Measurements from ENCODE around the gene C1orf216.
"Not testable (repeated sequence)": the region's sequence is repeated elsewhere in the genome, so short reads cannot be mapped to it uniquely, and the experiment has no call there.

C1orf216 gene

DNA sequence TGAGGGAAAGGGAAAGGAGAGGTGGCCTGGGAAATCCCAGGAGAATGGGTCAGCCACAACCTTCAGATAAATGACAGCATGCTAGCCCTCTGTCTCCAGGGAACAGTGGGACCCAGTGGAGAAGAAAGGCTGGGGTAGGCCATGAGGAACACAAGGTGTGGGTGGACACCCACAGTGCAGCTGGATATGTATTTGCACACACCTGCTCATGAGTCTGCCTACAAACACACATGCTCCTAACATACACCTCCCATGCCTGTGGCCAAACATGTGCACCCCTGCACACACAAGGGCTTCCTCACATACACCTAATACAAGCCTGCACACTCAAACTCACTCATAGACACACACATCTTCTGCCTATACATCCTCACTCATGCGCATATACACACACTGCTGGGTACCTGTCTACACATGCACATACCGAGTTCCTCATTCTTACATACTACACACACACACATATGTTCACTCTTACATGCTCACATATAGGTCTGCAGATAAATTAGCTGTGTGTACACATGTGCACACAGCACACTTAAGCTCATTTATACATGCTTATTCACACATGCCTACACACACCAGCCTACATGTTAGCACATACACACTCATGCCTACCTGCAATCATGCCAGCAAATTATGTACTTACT lies 3.6 kb downstream of the C1orf216 start:
- H3K36me3 Mint-ChIP-seq = peaks cover 28% of the 10 kb centered on the region
- H3K4me1 Mint-ChIP-seq = peaks cover 46% of the 10 kb centered on the region
- no peaks in the 10 kb centered on the region for H3K9me3 Mint-ChIP-seq
- peak overlapping the region; percentile 3 for H3K27ac Mint-ChIP-seq
- ATAC-seq (no peak), DNase-seq (ENCODE audit: low spot score in 2 of 2) (no peak)
- H3K4me3 Mint-ChIP-seq = peak overlapping the region; percentile 83

DNA sequence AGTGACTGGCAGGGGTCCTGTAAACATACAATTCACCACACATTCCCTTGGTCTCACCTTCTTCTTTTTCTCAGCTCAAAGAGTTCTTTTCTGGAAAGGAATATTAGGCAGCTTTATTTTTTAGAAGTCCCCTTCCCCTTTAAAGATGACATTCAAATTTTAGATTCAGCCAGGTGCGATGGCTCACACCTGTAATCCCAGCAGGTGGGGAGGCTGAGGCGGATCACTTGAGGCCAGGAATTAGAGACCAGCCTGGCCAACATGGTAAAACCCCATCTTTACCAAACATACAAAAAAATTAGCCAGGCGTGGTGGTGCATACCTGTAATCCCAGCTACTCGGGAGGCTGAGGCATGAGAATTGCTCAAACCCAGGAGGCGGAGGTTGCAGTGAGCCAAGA lies 7.6 kb downstream of the C1orf216 start:
- DNase-seq (ENCODE audit: low spot score in 2 of 2); H3K9me3 Mint-ChIP-seq; ATAC-seq; H3K27ac Mint-ChIP-seq; H3K4me3 Mint-ChIP-seq: not testable (repeated sequence)
- H3K36me3 Mint-ChIP-seq = peaks cover 26% of the 10 kb centered on the region
- H3K4me1 Mint-ChIP-seq = peaks cover 40% of the 10 kb centered on the region

DNA sequence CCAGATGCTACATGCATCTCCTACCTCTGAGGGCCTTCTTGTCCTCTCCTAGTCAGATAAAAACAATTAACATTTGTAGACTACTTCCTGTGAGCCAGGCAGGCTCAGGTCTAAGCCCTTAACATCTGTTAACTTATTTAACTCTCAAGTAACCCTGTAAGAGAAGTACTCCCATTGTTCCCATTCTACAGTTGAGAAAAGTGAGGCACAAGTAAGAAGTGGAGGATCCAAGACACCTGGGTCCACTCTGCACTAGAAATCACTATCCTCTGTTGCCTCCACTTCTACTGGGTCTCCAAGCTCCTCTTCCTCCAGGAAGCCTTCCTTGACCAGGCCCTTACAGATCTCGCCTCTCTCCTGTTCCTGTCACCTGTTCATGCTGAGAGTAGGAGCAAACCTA lies 9.7 kb downstream of the C1orf216 start:
- peaks cover 23% of the 10 kb centered on the region for H3K4me1 Mint-ChIP-seq
- no peak overlapping the region for H3K27ac Mint-ChIP-seq
- DNase-seq (ENCODE audit: low spot score in 2 of 2) = no peak
- H3K4me3 Mint-ChIP-seq = peak overlapping the region; percentile 77
- no peak for ATAC-seq
- peaks cover 10% of the 10 kb centered on the region for H3K36me3 Mint-ChIP-seq
- no peaks in the 10 kb centered on the region for H3K9me3 Mint-ChIP-seq

DNA sequence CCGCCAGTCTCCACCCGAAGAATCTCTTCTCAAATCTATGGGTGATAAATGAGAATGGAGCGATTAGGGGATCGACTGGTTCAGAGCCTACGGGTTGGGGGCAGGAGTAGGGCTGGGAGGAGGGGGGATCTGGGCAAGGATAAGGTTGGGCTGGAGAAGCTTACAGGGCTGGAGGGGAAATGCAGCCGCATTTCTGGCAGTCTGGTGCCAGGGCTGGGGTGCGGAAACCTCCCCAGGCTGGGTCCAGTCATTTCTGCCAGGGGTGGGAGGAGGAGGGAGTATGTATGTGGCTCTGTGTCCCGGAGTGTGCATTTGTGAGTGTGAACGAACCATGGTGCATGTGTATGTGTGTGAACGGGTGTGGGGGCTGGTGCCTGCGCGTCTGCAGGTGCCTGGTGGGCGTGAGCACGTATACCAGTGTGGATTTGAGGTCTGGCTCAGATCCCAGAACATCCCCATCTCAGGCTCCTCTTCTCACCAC lies 10.2 kb downstream of the C1orf216 start:
- DNase-seq (ENCODE audit: low spot score in 2 of 2) = no peak
- H3K9me3 Mint-ChIP-seq = no peaks in the 10 kb centered on the region

DNA sequence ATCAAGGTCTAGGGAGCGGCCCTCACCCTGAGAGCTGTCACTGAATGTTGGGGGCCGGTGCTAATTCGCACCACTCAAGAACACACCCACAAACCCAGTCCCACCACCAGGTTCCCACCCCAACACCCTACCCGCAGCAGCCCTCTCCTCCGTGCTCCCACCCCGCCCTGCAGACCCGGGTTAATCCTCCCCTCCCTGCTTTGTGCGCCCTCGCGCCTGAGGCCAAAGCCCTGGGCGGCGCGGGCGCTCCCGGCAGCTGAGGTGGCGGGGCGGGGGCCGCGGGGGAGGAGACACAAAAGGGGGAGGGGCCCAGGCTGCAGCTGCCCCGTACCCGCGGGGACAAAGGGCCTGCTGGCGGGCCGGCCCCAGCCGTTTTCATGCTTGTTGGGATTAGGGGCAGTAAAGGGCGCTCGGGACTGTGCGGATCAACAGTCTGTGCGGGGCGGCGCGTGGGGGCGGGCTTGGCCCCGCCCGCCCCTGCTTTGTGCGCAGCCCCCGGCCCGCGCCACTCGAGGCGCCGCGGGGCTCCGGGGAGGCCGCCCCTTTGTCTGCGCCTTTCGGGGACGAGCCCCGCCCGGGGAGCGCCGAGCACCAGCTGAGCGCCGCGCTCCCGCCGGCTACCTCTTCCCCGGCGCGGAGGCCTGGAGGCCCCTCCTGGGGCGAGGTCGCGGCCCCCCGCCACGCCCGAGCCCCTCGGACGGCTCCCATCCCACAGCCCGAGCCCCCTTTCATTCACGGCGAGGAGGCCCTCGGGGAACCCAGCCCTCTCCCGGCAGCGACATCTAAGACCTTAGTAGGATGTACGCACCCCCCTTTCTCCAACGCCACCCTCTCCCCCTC lies 10.9 kb downstream of the C1orf216 start:
- peak overlapping the region; percentile 77 for H3K4me3 Mint-ChIP-seq
- ATAC-seq (peak; percentile 61), DNase-seq (ENCODE audit: low spot score in 2 of 2) (peak in 1 of 2 donors; percentile 57)
- H3K4me1 Mint-ChIP-seq = peaks cover 23% of the 10 kb centered on the region
- peaks cover 5% of the 10 kb centered on the region for H3K36me3 Mint-ChIP-seq
- no peaks in the 10 kb centered on the region for H3K9me3 Mint-ChIP-seq
- no peak overlapping the region for H3K27ac Mint-ChIP-seq

More for the DNA sequence above, 10.2 kb downstream of the C1orf216 start:
- Mint-ChIP-seq H3K27ac (no peak overlapping the region), H3K4me3 (peak overlapping the region; percentile 77), H3K36me3 (peaks cover 6% of the 10 kb centered on the region), H3K4me1 (peaks cover 23% of the 10 kb centered on the region)
- peak; percentile 71 for ATAC-seq

DNA sequence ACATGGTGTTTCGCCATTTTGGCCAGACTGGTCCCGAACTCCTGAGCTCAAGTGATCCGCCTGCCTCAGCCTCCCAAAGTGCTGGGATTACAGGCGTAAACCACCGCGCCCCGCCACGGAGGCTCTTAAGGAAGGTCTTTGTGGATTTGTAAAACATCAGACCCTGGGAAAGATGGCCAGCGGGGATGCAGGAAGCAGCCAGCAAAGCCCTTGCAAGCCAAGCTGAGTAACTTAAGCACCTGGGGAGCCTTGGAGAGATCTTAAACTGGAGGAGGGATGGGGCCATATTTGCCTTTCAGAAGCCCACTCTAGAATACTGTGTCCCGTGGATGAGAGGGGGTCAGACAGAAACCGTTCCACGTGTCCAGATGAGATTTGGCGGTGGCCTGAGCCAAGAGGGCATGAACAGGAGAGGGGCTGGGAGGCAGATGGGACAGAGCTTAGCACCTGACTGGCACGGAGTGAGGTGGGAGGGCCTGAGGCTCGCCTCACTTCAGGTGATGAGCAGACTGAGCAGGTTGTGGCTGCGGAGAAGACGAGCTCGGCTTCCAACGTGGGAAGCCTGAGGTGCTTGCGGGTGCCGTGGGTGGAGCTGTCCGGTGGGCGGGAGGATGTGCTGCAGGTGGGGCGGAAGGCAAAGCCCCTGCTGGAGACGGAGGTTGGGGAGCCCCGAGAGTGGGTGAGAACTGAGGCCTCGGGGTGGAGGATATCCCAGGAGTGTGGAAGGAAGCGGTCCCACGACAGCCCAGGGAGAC lies 11.7 kb downstream of the C1orf216 start:
- ATAC-seq = peak; percentile 48
- Mint-ChIP-seq H3K27ac (no peak overlapping the region), H3K36me3 (peaks cover 5% of the 10 kb centered on the region), H3K4me1 (peaks cover 23% of the 10 kb centered on the region), H3K9me3 (no peaks in the 10 kb centered on the region), H3K4me3 (peak overlapping the region; percentile 77)
- peak in 1 of 2 donors; percentile 54 for DNase-seq (ENCODE audit: low spot score in 2 of 2)

DNA sequence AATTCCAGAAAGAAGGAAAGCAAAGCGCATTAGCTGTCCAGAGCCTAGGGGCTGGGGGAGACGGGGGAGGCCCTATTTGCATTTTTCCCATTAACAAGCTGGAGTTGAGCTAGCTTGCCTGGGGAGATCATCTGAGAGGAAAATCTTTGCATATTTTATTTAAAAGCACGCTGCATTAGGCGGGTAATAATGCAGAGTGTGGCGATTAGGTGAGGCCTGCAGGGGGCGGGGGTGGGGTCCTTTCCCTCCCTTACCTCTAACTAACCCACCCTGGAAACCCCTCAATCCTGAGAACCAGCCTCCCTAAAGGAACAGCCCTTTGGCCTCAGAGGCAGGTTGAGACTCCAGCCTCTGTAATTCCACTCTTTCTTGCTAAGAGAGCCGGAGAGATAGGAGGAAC lies 16.2 kb downstream of the C1orf216 start:
- Mint-ChIP-seq H3K4me1 (peaks cover 8% of the 10 kb centered on the region), H3K36me3 (peaks cover 5% of the 10 kb centered on the region), H3K27ac (no peak overlapping the region), H3K4me3 (no peak overlapping the region), H3K9me3 (no peaks in the 10 kb centered on the region)
- ATAC-seq (no peak), DNase-seq (ENCODE audit: low spot score in 2 of 2) (no peak)

DNA sequence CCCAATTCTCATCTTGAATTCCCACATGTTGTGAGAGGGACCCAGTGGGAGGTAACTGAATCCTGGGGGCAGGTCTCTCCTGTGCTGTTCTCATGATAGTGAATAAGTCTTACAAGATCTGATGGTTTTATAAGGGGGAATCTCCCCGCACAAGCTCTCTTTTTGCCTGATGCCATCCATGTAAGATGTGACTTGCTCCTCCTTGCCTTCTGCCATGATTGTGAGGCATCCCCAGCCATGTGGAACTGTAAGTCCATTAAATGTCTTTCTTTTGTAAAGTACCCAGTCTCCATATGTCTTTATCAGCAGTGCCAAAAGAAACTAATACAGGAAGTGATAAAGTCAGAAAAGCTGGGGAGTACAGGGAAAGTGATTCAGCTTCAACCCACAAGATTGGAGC lies 19.5 kb downstream of the C1orf216 start:
- not testable (repeated sequence) for DNase-seq (ENCODE audit: low spot score in 2 of 2); ATAC-seq; H3K4me1 Mint-ChIP-seq; H3K4me3 Mint-ChIP-seq; H3K36me3 Mint-ChIP-seq; H3K9me3 Mint-ChIP-seq; H3K27ac Mint-ChIP-seq

DNA sequence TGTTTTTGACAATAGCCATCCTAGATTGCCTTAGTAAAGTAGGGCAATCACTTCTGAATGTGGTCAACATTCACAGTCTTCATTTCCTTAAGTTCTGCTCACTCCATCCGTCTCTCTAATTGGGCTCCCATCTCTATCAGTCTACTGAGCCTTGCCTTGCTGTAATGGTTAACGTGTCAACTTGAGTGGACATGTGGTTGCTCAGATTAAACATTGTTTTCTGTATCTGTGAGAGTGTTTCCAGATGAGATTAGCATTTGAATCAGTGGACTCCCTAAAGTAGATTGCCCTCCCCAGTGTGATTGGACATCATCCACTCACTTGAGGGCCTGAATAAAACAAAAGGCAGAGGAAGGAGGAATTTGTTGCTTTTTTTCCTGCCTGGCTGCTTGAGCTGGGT lies 26.4 kb downstream of the C1orf216 start:
- Mint-ChIP-seq H3K36me3 (no peaks in the 10 kb centered on the region), H3K4me3 (no peak overlapping the region), H3K27ac (no peak overlapping the region), H3K9me3 (no peaks in the 10 kb centered on the region), H3K4me1 (peaks cover 5% of the 10 kb centered on the region)
- ATAC-seq (no peak), DNase-seq (ENCODE audit: low spot score in 2 of 2) (no peak)

DNA sequence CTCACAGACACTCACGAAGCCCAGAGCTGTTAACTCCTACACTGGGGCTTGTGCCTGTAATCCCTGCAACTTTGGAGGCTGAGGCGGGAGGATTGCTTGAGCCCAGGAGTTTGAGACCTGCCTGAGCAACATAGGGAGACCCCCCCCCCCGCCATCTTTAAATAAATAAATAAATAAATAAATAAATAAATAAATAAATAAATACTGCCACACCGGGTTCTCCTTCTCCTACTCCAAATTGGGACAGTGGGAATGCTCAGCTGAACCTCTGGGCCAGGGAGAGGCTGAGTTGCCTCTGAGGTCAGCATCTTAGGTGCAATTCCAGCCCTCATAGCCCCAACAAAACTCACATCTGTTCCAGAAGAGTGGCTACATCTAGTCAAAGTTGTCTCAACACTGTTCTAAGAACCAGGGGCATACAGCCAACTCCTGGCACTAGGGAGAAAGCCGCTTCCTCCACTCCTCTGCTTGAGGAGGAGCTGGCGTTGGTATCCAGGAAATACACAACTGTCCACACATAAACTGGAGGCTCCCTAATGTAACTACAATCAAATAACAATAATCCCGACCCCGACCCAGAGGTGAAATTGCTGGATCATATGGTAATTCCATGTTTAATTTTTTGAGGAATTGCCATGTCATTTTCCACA lies 27.0 kb downstream of the C1orf216 start:
- Mint-ChIP-seq H3K27ac (no peak overlapping the region), H3K9me3 (no peaks in the 10 kb centered on the region), H3K36me3 (no peaks in the 10 kb centered on the region), H3K4me1 (peaks cover 5% of the 10 kb centered on the region), H3K4me3 (no peak overlapping the region)
- ATAC-seq (no peak), DNase-seq (ENCODE audit: low spot score in 2 of 2) (no peak)

DNA sequence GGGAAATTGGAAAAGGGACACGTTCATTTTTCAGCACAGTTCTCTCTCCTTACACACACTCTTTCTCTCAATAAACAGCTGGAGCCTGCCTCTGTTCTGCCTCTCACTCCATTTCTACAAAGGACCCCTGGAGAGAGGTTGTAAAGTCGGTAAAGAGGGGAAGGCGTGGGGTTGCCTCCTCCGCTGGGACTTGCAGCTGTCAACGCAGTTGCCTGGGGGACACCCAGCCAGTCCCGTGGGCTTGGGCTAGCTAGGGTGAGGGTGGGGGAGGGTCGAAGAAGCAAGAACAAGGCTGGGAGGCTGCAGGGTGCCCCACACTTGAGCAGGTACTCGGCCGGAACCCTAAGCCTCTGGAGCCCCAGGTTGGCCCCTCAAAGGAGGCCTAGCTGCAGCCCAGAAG lies 27.6 kb downstream of the C1orf216 start:
- no peak for DNase-seq (ENCODE audit: low spot score in 2 of 2)
- ATAC-seq = no peak

DNA sequence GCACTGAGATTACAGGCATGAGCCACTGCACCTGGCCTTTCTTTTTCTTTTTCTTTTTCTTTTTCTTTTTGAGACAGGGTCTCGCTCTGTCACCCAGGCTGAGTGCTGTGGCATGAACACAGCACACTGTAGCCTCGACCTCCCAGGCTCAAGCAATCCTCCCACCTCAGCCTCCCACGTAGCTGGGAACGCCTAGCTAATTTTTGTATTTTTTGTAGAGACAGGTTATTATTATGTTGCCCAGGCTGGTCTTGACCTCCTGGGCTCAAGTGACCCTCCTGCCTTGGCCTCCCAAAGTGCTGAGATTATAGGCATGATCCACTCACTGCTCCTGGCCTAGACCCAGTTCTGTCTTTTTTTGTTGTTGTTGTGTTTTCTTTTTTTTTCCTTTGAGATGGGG lies 28.6 kb downstream of the C1orf216 start:
- not testable (repeated sequence) for H3K4me1 Mint-ChIP-seq; H3K27ac Mint-ChIP-seq; H3K4me3 Mint-ChIP-seq; ATAC-seq; H3K36me3 Mint-ChIP-seq; H3K9me3 Mint-ChIP-seq; DNase-seq (ENCODE audit: low spot score in 2 of 2)

More for the DNA sequence above, 27.6 kb downstream of the C1orf216 start:
- H3K4me3 Mint-ChIP-seq = no peak overlapping the region
- H3K36me3 Mint-ChIP-seq = no peaks in the 10 kb centered on the region
- no peak overlapping the region for H3K27ac Mint-ChIP-seq
- H3K9me3 Mint-ChIP-seq = no peaks in the 10 kb centered on the region
- H3K4me1 Mint-ChIP-seq = peaks cover 5% of the 10 kb centered on the region

DNA sequence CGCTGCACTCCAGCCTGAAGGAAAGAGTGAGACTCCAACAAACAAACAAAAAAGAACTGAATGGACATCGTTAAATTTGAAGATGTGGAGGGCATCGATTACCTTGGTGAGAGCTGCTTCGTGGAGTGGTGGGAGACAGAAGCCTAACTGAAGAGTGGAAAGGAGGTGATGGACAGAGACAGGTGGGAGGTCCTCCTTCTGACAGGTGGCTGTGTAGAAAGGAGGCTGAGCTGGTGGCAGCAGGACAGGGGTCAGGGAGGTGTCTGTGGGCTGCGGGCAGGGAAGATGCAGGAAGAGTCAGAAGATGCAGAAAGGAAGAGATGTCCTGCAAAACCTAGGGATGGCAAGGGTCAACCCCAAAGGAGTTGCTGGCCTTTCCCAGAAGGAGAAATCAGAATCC lies 30.5 kb downstream of the C1orf216 start:
- DNase-seq (ENCODE audit: low spot score in 2 of 2) (no peak), ATAC-seq (no peak)
- Mint-ChIP-seq H3K9me3 (no peaks in the 10 kb centered on the region), H3K4me1 (peaks cover 5% of the 10 kb centered on the region), H3K27ac (peak overlapping the region; percentile 24), H3K36me3 (no peaks in the 10 kb centered on the region), H3K4me3 (no peak overlapping the region)

DNA sequence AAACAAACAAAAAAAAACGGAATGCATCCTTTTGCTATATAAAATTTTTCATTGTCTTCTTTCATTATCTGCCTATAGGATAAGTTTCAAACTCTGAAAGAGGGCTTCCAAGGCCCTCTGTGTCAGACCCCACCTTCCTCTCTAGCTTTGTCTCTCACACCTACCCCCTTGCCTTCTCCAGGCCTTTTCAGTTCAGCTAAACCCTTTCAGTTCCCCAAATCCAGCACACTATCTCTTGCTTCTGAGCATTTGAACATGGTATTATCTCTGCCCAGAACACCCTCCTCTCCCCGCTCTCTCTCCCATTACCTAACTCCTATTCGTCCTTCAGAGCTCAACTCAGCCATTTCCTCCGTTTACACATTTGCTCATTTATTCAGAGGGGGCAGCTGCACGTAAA lies 35.7 kb downstream of the C1orf216 start:
- Mint-ChIP-seq H3K4me3 (no peak overlapping the region), H3K27ac (no peak overlapping the region), H3K36me3 (no peaks in the 10 kb centered on the region), H3K4me1 (no peaks in the 10 kb centered on the region), H3K9me3 (no peaks in the 10 kb centered on the region)
- DNase-seq (ENCODE audit: low spot score in 2 of 2) (no peak), ATAC-seq (no peak)

DNA sequence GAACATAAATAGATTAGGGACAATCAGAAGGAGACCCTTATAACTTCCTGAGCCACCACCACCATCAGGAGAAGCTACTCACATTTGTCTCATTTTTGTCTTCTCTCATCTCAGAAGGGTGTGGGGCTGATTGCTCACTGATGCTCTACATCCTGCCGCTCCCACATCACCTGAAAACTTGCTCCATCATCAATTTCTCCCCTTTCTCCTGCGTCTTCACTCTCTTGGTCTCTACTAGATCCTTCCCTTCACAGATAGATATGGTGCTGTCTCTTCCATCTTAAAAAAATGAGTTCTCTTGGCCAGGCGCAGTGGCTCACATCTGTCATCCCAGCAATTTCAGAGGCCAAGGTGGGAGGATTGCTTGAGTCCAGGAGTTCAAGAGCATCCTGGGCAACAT lies 38.4 kb downstream of the C1orf216 start:
- Mint-ChIP-seq H3K4me1 (no peaks in the 10 kb centered on the region), H3K36me3 (no peaks in the 10 kb centered on the region), H3K4me3 (no peak overlapping the region), H3K9me3 (no peaks in the 10 kb centered on the region), H3K27ac (no peak overlapping the region)
- ATAC-seq = no peak
- DNase-seq (ENCODE audit: low spot score in 2 of 2) = no peak
